Jurkat, Clone E6-1 (cell line): ENCODE results near the gene AXIN1.
"Not testable (repeated sequence)": the region's sequence is repeated elsewhere in the genome, so short reads cannot be mapped to it uniquely, and the experiment has no call there.

Experiments used
- DNase-seq: peaks from one replicate; pipeline ENCODE4 v3.0.0-alpha.2; 2011; ENCODE audit warnings: low read depth, low spot score
- H3K4me3 ChIP-seq: 2 replicates; pipeline ENCODE4 v1.5.1; 2011; ENCODE audit warnings: mild to moderate bottlenecking, low read length, control low read depth, moderate library complexity

AXIN1 gene

DNA sequence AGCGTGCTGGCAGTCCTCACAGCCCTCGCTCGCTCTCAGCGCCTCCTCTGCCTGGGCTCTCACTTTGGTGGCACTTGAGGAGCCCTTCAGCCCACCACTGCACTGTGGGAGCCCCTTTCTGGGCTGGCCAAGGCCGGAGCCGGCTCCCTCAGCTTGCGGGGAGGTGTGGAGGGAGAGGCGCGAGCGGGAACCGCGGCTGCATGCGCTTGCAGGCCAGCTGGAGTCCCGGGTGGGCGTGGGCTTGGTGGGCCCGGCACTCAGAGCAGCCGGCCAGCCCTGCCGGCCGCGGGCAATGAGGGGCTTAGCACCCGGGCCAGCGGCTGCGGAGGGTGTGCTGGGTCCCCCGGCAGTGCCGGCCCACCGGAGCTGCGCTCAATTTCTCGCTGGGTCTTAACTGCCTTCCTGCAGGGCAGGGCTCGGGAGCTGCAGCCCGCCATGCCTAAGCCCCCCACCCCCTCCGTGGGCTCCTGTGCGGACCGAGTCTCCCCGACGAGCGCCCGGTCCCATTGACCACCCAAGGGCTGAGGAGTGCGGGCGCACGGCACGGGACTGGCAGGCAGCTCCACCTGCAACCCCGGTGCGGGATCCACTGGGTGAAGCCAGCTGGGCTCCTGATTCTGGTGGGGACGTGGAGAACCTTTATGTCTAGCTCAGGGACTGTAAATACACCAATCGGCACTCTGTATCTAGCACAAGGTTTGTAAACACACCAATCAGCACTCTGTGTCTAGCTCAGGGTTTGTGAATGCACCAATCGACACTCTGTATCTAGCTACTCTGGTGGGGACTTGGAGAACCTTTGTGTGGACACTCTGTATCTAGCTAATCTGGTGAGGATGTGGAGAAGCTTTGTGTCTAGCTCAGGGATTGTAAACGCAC lies 11.2 kb downstream of the AXIN1 start:
- DNase-seq, H3K4me3 ChIP-seq: not testable (repeated sequence)

DNA sequence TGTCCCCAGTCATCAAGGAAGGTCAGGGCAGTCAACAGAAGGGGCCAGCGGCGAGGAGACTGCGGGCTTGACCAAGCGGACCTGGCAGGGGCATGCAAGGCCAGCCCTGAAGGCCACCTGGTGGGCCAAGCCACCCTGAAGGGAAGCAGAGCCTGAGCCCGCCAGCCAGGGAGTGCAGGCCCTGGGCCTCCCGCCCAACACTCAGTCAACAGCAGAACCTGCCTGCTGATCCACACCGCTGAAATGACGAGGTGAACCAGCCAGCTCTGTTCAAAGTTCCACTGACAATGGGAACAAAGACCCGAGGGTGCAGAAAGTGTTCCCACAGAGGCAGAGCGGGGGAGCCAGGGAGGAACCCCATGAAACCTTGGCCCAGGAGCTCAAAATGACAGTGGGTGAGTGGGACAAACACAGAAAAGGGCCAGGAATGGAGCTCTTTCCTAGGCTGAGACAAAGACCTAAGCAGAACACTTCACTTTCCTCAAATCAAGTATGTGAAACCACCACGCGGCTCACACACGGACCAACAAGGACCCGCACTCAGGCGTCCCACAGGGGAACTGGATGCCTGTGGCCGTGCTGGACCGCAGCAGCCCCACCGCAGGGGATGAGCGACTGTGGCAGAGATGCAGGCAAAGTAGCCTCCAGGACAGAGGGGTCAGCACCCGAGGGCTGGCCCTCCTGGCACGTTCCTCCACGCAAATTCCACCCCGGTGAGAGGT lies 12.0 kb downstream of the AXIN1 start:
- no peak for DNase-seq
- no peak overlapping the region for H3K4me3 ChIP-seq

DNA sequence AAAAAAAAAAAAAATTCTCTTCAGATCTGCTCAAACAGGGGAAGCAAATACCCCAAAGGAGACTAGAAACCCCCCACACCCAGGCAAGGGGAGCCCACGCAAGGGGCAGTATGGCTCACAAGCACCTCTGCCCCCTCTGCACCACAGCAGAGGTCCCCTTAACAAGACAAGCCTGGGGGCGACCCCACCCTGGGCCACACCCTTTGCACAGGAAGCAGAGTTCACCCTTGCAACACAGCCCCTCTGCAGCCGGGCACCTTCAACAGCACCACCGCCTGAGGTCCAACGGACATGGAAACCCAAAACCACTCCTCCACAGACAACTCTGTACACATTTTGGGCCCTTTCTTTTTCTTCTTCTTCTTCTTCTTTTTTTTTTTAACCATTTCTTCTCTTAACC lies 12.8 kb downstream of the AXIN1 start:
- DNase-seq = no peak
- H3K4me3 ChIP-seq = no peak overlapping the region

DNA sequence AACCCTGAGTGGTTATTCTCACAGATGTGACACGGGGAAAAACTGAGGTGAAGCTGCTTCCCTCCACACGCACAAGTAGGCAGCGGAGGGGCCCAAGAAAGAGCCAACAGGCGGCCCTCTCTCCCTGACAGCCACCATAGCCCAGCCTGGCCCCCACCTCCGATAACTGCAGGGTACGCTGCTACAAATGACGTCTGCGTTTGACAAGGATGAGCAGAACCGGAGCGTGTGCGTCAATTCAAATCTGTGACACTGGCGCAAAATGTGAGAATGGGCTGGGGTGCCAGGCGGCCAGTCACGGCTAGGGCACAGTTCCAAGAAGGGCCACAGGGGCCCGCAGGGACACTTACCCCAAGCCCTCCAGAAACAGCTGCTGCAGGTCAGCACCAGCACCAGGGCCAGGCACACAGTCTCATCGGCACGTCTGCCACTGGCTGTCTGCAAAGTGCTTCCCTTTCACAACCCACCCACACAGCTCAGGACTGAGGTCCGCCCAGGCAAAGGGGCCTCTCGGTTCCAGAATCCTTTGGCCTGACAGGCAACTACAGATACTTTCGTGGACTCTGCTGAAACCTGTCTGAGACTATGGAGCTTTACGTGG lies 14.4 kb downstream of the AXIN1 start:
- DNase-seq = no peak
- H3K4me3 ChIP-seq = no peak overlapping the region

DNA sequence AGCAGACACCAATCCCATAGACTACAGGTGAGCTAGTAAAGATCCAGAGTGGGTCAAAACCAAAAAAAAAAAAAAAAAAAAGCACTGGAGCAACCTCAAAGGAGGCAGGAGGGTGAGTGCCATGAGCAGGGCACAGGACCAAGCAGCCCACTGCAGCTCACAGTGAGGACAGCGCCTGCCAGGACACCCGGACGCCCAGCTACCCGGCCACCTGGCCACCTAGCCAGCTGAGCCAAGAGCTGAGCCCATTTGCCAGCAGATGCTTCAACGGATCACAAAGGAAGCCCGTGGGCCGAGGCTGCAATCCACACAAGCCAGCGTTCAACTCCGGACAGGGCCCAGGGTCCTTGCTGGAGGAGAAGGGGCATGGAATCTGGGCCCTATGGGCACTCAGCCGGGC lies 15.1 kb downstream of the AXIN1 start:
- no peak overlapping the region for H3K4me3 ChIP-seq
- DNase-seq = no peak

DNA sequence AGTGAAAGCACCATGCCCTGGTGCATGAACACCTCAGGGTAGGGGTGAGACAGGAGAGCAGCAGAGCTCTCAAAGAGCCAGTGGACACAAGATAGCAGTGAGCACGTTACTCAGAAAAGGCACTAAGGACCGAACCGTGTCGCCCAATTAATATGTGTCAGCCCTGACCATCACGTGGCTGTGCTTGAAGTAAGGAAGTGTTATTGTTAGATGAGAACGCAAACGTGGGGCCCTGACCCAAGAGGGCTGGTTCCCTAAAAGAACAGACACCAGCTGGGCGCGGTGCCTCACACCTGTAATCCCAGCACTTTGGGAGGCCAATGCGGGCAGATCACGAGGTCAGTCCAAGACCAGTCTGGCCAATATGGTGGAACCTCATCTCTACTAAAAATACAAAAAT lies 16.3 kb downstream of the AXIN1 start:
- no peak overlapping the region for H3K4me3 ChIP-seq
- no peak for DNase-seq

DNA sequence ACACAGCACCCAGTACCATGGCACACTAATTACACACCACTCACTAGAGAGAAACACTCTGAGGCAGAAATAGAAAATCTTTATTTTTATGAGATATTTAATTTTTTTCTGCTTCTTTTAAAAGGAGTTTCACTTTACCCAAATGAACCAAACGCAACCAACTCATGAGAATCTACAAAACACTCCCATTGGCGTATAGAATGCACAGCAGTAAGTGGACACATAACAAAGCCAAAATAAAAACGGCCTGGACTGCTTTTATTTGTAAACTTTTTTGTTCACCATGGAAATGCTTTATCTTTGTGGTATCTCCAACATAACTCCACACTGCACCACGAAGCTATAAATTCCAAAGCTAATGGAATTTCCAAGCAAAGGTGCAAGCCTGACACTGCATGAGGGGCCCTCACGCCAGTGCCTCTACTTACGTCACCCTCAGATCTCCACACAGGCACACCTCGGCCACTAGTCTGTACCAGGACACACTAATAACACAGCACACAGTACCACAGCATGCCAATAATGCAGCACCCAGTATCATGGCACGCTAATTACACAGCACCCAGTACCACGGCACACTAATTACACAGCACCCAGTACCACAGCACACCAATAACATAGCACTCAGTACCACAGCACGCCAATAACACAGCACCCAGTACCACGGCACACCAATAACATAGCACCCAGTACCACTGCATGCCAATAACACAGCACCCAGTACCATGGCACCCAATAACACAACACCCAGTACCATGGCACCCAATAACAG lies 17.5 kb downstream of the AXIN1 start:
- H3K4me3 ChIP-seq, DNase-seq: not testable (repeated sequence)

DNA sequence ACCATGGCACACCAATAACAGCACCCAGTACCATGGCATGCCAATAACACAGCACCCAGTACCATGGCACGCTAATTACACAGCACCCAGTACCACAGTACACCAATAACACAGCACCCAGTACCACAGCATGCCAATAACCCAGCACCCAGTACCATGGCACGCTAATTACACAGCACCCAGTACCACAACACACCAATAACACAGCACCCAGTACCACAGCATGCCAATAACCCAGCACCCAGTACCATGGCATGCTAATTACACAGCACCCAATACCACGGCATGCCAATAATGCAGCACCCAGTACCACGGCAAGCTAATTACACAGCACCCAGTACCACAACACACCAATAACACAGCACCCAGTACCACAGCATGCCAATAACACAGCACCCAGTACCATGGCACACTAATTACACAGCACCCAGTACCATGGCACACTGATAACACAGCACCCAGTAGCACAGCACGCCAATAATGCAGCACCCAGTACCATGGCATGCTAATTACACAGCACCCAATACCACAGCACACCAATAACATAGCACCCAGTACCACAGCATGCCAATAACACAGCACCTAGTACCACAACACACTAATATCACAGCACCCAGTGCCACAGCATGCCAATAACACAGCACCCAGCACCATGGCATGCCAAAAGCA lies 18.2 kb downstream of the AXIN1 start:
- H3K4me3 ChIP-seq, DNase-seq: not testable (repeated sequence)

DNA sequence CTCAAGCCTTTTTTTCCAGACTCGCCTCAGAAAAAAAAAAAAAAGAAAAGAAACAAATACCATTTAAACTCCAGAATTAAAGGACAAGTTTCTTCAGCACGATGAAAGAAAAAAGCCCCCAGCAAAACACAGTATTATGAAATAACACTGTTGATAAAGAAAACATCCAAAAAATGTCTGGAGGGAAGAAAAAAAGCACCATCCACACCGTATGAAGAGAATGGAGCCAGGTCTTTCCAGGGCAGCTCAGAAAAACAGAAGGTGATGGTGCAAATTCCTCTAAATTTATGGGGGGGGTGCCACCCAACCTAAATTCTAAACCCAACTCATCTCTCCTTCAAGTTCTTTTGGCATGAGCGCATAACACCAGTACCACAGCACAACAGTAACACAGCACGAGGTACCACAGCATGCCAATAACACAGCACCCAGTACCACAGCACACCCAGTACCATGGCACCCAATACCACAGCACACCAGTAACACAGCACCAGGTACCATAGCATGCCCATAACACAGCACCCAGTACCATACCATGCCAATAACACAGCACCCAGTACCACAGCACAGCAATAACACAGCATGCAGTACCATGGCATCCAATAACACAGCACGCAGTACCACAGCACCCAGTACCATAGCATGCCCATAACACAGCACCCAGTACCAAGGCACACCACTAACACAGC lies 19.0 kb downstream of the AXIN1 start:
- H3K4me3 ChIP-seq = no peak overlapping the region
- DNase-seq = no peak

DNA sequence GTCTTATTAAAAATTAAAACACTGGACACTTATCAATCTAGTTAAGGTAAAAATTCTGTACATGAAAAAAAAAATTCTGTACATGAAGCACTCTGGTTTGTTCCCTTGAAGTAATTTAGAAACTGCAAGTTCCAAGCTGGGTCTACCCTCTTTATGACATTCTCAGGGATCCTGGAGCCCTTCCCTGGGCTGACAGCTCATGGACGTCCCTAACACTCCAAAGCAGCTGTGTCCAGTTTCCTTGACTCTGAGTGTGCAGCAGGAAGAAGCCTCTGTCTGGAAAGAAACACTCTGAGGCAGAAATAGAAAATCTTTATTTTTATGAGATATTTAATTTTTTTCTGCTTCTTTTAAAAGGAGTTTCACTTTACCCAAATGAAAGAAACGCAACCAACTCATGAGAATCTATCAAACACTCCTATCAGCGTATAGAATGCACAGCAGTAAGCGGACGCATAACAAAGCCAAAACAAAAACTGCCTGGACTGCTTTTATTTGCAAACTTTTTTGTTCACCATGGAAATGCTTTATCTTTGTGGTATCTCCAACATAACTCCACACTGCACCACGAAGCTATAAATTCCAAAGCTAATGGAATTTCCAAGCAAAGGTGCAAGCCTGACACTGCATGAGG lies 21.2 kb downstream of the AXIN1 start:
- DNase-seq, H3K4me3 ChIP-seq: not testable (repeated sequence)

DNA sequence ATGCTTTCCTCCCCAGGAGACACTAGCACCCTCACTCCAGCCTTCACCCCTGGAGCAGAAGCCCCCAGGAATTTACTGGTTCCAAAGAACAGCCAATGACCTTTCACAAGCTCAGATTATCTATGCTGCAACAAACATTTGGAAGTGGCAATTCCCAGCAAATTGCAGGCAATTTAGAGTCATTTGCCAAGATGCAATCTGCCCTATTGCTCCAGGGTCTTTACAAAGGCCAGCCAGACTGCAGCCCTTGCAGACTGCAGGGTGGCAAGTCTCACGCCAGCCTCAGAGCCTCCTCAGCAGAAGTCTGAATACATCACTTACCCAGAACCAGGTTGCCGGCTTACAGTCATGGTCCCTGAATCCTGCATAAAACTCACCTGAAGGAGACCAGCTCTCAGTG lies 21.8 kb downstream of the AXIN1 start:
- no peak for DNase-seq
- no peak overlapping the region for H3K4me3 ChIP-seq

DNA sequence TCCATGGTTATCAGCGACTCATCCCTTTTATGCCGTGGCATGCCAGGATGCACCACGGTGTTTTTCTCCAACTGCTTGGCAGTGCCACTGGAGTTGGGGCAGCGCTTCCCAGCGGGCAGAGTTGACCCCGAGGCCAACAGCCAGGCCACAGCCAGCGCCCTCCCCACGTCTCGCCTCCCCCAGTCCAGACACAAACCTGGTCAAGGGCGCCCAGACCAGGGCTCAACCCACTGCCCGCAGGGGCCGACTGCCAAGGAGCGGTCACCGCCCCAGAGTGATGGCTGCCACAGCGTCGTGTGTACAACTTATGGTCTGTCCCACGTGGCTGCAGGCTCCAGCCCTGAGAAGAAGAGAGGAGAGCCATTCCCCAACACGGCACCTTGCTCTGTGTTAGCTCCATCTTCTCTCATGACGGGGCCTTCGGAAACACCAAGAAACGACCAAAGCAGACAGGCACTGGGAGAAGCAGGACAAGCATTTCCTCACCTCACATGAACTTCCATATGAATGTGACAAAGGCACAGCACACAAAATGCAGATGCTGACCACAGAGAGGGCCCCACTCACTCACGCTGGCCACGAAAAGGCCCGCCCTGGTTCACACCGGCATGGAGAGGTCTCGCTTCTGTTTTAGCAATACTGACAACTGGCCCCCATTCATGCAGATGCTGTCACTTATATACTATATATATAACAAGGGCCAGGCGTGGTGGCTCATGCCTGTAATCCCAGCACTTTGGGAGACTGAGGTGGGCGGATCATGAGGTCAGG lies 27.0 kb downstream of the AXIN1 start:
- no peak for DNase-seq
- peak overlapping the region; percentile 42 for H3K4me3 ChIP-seq

DNA sequence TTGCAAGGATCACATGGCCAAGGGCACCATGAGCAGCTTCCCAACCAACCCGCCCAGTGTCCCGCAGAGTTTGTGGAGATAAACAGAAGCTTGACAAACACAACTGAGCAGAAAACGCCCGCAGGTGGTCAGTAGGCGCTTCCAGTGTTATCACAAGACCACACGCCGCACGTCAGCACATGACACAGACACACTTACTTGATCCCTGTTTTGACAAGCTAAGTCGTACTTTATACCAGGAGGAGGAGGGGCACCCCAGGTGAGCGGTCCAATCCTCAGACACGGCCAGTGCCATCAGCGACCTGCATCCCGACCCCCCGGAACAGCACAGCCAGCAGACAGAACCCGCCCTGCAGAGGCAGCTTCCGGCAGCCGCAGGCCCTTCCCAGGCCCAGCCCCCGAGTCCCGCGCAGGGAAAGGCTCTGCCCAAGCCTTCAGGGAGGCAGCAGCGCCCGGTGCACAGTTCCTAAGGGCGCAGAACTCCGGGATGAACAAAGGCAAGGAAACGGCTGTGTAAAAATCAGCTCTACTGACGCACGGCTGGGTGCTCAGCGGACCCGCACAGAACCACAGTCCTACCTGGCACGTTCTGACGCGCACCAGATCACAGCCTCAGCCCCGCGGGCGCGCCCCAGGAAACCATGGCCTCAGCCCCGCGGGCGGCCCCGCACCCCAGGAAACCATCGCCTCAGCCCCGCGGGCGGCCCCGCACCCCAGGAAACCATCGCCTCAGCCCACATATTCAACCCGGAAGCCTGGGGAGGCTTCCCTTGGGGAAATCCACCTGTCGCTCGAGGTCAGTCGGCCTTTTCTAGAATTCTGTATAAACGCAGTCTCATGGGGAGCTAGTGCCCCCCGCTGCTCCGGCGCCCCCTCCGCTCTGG lies 27.8 kb downstream of the AXIN1 start:
- H3K4me3 ChIP-seq = peak overlapping the region; percentile 42
- peak; percentile 39 for DNase-seq

DNA sequence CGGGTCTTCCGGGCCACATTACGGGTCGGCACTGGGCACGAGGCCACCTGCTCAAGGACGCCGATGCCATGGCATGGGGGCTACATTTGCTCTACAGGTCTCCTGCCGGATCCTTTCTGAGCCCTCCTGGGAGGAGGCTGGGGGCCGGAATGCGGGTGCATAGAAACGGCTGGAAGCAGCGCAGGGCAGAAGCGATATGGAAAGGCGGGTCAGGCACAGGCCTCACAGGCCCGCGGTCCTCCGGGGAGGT lies 28.4 kb downstream of the AXIN1 start:
- DNase-seq = no peak
- no peak overlapping the region for H3K4me3 ChIP-seq

DNA sequence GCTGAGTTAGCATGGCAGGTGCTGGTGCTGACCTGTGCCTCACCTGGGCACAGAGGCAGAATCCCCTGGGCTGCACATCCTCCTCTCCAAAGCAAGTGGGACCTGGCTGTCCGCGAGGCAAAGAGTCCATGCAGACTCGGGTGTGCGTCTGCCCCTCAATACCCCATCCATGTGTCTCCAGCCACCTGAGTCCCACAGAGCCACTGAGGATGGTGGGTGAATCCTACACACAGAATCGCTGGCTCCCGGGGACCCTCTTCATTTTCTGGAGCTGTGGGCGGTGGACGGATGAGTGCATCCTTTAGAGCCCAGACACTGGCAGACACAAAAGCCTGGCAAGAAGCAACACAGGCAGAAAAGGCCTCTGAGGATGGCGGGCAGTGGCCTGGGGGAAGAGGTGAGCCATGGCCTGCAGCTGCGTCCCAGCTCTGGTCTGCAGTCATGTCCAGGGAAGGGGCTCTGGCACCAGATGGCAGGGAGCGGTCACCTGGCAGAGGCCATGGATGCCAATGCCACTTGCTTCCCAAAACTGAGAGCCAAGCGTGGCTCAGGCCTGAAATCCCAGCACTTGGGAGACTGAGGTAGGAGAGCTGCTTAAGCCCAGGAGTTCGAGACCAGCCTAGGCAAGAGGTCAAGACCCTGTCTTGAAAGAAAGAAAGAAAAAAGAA lies 29.9 kb downstream of the AXIN1 start:
- no peak for DNase-seq
- H3K4me3 ChIP-seq = no peak overlapping the region

DNA sequence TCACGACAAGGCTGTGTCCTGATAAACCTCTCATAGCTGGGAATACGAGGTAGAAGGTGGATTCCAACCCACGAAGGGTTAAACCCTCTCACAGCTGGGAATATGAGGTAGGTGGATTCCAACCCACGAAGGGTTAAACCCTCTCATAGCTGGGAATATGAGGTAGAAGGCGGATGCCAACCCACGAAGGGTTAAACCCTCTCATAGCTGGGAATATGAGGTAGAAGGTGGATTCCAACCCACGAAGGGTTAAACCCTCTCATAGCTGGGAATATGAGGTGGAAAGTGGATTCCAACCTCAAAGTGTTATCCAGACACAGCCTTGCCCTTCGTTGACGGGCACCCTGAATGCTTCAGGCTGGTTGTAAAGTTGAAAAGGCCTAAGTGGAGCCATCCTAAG lies 31.0 kb downstream of the AXIN1 start:
- DNase-seq = no peak
- no peak overlapping the region for H3K4me3 ChIP-seq
